Measurements from ENCODE around the gene SLC26A2. TPM values are rescaled to one million over a fixed set of nuclear protein-coding genes. Genes with fewer than 3 reads are reported as not detected.

SLC26A2 gene
- total RNA-seq, 1 experiment from 2014 or later: 10.8 TPM

DNA sequence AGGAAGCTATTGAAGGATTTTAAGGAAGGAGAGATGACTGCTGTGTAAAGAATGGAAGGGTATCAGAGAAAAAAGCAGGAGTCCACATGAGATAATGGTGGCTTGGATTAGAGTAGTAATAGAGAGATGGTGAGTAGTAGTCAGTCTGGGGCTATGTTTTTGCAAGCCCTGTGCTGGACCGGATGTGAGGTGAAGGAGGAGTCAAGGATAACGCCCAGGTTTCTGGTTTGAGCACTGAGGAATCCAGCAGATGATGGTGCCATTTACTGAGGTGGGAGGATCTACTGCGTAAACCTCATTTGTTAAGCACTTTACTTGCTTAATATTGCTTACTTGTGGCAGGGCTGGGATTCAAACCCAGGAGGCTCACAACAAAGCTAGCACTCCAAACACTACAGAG, 38.8 kb downstream of the SLC26A2 start:
- TF ChIP-seq, protein P1, sequence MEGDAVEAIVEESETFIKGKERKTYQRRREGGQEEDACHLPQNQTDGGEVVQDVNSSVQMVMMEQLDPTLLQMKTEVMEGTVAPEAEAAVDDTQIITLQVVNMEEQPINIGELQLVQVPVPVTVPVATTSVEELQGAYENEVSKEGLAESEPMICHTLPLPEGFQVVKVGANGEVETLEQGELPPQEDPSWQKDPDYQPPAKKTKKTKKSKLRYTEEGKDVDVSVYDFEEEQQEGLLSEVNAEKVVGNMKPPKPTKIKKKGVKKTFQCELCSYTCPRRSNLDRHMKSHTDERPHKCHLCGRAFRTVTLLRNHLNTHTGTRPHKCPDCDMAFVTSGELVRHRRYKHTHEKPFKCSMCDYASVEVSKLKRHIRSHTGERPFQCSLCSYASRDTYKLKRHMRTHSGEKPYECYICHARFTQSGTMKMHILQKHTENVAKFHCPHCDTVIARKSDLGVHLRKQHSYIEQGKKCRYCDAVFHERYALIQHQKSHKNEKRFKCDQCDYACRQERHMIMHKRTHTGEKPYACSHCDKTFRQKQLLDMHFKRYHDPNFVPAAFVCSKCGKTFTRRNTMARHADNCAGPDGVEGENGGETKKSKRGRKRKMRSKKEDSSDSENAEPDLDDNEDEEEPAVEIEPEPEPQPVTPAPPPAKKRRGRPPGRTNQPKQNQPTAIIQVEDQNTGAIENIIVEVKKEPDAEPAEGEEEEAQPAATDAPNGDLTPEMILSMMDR (conservative IDR thresholded peaks at IDR 0.05; ENCODE audit: low read depth, low read length): no peak
- TF ChIP-seq EZH2phosphoT487 (IDR thresholded peaks at IDR 0.05; ENCODE audit: borderline replicate concordance, low read length) (no peak), EZH2 (IDR thresholded peaks at IDR 0.05; ENCODE audit: low read length, unreplicated experiment) (no peak)
- peaks cover 37% of the 10 kb centered on the region for H3K79me2 ChIP-seq (ENCODE audit: low read length)
- peaks cover 11% of the 10 kb centered on the region for H4K20me1 ChIP-seq (ENCODE audit: low read length)
- H3K9me3 ChIP-seq (ENCODE audit: low read length): no peaks in the 10 kb centered on the region
- no peaks in the 10 kb centered on the region for H3F3A ChIP-seq (ENCODE audit: low read length, unreplicated experiment)
- intact Hi-C loops (cut with micrococcal nuclease): no loop called here
- POLR2A ChIA-PET (ENCODE audit: unreplicated experiment): interaction anchor here (1.5 kb wide), 1 partner anchor 18 kb away, joined by 12 read pairs; no protein-coding TSS in a partner anchor
- CTCF ChIA-PET: interaction anchor here (1.3 kb wide), 1 partner anchor 18 kb away, joined by 5 read pairs; no protein-coding TSS in a partner anchor
- H3K4me1 ChIP-seq (ENCODE audit: insufficient read depth, low read length): peaks cover 22% of the 10 kb centered on the region
- H3K4me3 ChIP-seq (ENCODE audit: low read length): peak overlapping the region; percentile 89; the same call in 1 of the 2 replicates
- ATAC-seq: no peak
- no peak for DNase-seq
- no peaks in the 10 kb centered on the region for H3K9me2 ChIP-seq (replicated peaks; ENCODE audit: low read length)
- H3K27me3 ChIP-seq (ENCODE audit: low read length): no peaks in the 10 kb centered on the region
- H3K27ac ChIP-seq (ENCODE audit: low read length): no peak overlapping the region
- no TSS peak for BruUV-seq (replicated peaks)
- H2AFZ ChIP-seq (ENCODE audit: low read length): no peak overlapping the region
- H3K9ac ChIP-seq (ENCODE audit: low read length): no peak overlapping the region
- H3K36me3 ChIP-seq (ENCODE audit: low read depth, low read length): no peaks in the 10 kb centered on the region; the same call in 1 of the 2 replicates
- H3K4me2 ChIP-seq (ENCODE audit: low read length): peak overlapping the region; percentile 96

DNA sequence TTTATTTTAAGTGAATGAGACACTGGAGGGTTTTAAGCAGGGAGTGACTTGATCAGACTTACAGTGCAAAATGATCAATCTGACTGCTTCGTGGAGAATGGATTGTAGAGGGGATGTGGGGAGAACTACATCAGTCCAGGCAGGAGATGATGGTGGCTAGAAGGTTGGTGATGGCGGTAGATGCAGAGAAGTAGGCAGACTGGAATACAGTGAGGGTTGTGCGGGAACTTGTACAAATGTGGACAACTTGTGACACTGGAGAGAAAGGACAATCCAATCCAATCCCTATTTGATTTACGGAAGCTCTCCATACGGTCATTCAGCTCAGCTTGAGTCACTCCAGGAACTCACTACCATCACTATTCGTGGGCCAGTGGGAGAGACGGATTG, 39.3 kb downstream of the SLC26A2 start:
- peaks cover 11% of the 10 kb centered on the region for H4K20me1 ChIP-seq (ENCODE audit: low read length)
- no peaks in the 10 kb centered on the region for H3K9me3 ChIP-seq (ENCODE audit: low read length)
- peak overlapping the region; percentile 96 for H3K4me2 ChIP-seq (ENCODE audit: low read length)
- H3K27me3 ChIP-seq (ENCODE audit: low read length): no peaks in the 10 kb centered on the region
- H3K79me2 ChIP-seq (ENCODE audit: low read length): peaks cover 42% of the 10 kb centered on the region
- BruUV-seq (replicated peaks): TSS peak; percentile 76
- H2AFZ ChIP-seq (ENCODE audit: low read length): peak overlapping the region; percentile 76
- H3K4me3 ChIP-seq (ENCODE audit: low read length): peak overlapping the region; percentile 89
- TF ChIP-seq, protein P1 (conservative IDR thresholded peaks at IDR 0.05; ENCODE audit: low read depth, low read length): no peak
- no peak for TF ChIP-seq EZH2 (IDR thresholded peaks at IDR 0.05; ENCODE audit: low read length, unreplicated experiment)
- no peak for TF ChIP-seq EZH2phosphoT487 (IDR thresholded peaks at IDR 0.05; ENCODE audit: borderline replicate concordance, low read length)
- intact Hi-C loops (cut with micrococcal nuclease): loop anchor here (1.0 to 10.0 kb wide), 5 partner anchors 22 to 265 kb away; partner anchors contain the start of gene PPARGC1B
- CTCF ChIA-PET: interaction anchor here (0.7 to 1.3 kb wide), 3 partner anchors 18 to 166 kb away, joined by 3 to 5 read pairs (median 3); no protein-coding TSS in a partner anchor
- no peaks in the 10 kb centered on the region for H3K9me2 ChIP-seq (replicated peaks; ENCODE audit: low read length)
- POLR2A ChIA-PET (ENCODE audit: unreplicated experiment): interaction anchor here (0.6 to 1.5 kb wide), 4 partner anchors 18 to 42 kb away, joined by 3 to 12 read pairs (median 3); no protein-coding TSS in a partner anchor
- peak overlapping the region; percentile 93 for H3K9ac ChIP-seq (ENCODE audit: low read length)
- peaks cover 22% of the 10 kb centered on the region for H3K4me1 ChIP-seq (ENCODE audit: insufficient read depth, low read length)
- no peaks in the 10 kb centered on the region for H3F3A ChIP-seq (ENCODE audit: low read length, unreplicated experiment)
- ATAC-seq: no peak
- peaks cover 5% of the 10 kb centered on the region for H3K36me3 ChIP-seq (ENCODE audit: low read depth, low read length)
- no peak for DNase-seq
- peak overlapping the region; percentile 63 for H3K27ac ChIP-seq (ENCODE audit: low read length)

All from PC-3 (cell line).